ENCODE measurements around the gene CDYL.

DNA sequence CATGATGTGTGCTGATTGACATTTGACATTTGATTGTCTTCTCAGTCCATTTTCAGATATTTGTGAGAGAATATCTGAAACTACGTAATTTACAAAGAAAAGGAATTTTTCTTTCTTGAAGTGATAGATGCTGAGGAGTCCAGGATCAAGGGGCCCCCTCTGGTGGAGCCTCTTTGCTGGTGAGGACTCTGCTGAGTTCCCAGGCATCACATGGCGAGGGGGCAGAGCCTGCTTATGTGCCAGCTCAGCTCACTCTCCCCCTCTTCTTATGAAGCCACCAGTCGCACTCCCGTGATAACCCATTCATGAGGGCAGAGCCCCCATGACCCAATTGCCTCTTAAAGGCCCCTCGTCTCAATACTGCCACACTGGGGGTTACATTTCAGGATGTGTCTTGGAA is 136.4 kb downstream of the CDYL start:
- TF ChIP-seq POLR2AphosphoS5 (IDR thresholded peaks at IDR 0.05) = no peak
- TF ChIP-seq, protein P1, sequence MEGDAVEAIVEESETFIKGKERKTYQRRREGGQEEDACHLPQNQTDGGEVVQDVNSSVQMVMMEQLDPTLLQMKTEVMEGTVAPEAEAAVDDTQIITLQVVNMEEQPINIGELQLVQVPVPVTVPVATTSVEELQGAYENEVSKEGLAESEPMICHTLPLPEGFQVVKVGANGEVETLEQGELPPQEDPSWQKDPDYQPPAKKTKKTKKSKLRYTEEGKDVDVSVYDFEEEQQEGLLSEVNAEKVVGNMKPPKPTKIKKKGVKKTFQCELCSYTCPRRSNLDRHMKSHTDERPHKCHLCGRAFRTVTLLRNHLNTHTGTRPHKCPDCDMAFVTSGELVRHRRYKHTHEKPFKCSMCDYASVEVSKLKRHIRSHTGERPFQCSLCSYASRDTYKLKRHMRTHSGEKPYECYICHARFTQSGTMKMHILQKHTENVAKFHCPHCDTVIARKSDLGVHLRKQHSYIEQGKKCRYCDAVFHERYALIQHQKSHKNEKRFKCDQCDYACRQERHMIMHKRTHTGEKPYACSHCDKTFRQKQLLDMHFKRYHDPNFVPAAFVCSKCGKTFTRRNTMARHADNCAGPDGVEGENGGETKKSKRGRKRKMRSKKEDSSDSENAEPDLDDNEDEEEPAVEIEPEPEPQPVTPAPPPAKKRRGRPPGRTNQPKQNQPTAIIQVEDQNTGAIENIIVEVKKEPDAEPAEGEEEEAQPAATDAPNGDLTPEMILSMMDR (IDR thresholded peaks at IDR 0.05) = no peak

All from suprapubic skin (tissue), 3 donors.